Stomach (tissue), 9 donors: ENCODE measurements around the gene SLC3A2. TPM values are rescaled to one million over a fixed set of nuclear protein-coding genes. Genes with fewer than 3 reads are reported as not detected.

Source experiments
- DNase-seq, 2 donors: peaks; one replicate each; pipeline versions ENCODE4 v3.0.0 to v3.0.0-alpha.2; 2013 to 2019
- H3K27ac ChIP-seq, 5 donors: fragments of 200-600 bp in 4 of 5; sonication (generic) in 4 of 5; one replicate each; pipeline ENCODE4 v1.5.1; 2013 to 2019; ENCODE audit warnings: mild to moderate bottlenecking in 1 of 5, moderate library complexity in 1 of 5
- H3K27me3 ChIP-seq, 3 donors: fragments of 200-600 bp; sonication (generic); one replicate each; pipeline ENCODE4 v1.5.1; 2017 to 2019; ENCODE audit warnings: mixed run types in 1 of 3
- H3K36me3 ChIP-seq, 4 donors: fragments of 200-600 bp; sonication (generic); 1 replicate in 3 of 4; 2 replicates in 1 of 4; pipeline ENCODE4 v1.5.1; 2016 to 2019
- H3K4me1 ChIP-seq, 4 donors: fragments of 200-600 bp; sonication (generic); one replicate each; pipeline ENCODE4 v1.5.1; 2016 to 2019
- H3K4me3 ChIP-seq, 4 donors: fragments of 200-600 bp; sonication (generic) in 3 of 4; one replicate each; pipeline ENCODE4 v1.5.1; 2016 to 2019; ENCODE audit warnings: mild to moderate bottlenecking in 1 of 4
- H3K9me3 ChIP-seq, 4 donors: fragments of 200-600 bp; sonication (generic); one replicate each; pipeline ENCODE4 v1.5.1; 2016 to 2019
- CTCF ChIP-seq, 7 experiments: fragments of 450-650 bp in 4 of 7; fragments of 200-600 bp in 3 of 7; sonication (generic) in 3 of 7; IDR thresholded peaks; one replicate each; pipeline ENCODE4 v1.5.1; 2016 to 2019; ENCODE audit warnings: antibody characterized with exemption in 7 of 7, control low read depth in 2 of 7, mild to moderate bottlenecking in 1 of 7
- EP300 ChIP-seq: sonication (generic); formaldehyde crosslinking; IDR thresholded peaks from one replicate; pipeline ENCODE4 v1.6.1; 2017; ENCODE audit warnings: antibody characterized with exemption
- POLR2A ChIP-seq, 4 donors: fragments of 450-650 bp; IDR thresholded peaks; one replicate each; pipeline ENCODE4 v1.6.1; 2016; ENCODE audit warnings: antibody characterized with exemption in 4 of 4, control low read depth in 2 of 4, mild to moderate bottlenecking in 1 of 4, moderate library complexity in 1 of 4
- POLR2AphosphoS5 ChIP-seq, 3 donors: sonication (generic); formaldehyde crosslinking; IDR thresholded peaks; one replicate each; pipeline ENCODE4 v1.6.1; 2016; ENCODE audit warnings: antibody characterized with exemption in 3 of 3
- WGBS, 5 donors: extraction: QIAGEN DNeasy Blood & Tissue Kit in 3 of 5; methylation state at CpG; one replicate each; pipeline versions ENCODE4 v1.1.5 to v1.1.7; 2013 to 2018; 5-methylcytosine and 5-hydroxymethylcytosine counted together
- intact Hi-C: fragments of 100-400 bp; cut with DNase I; formaldehyde crosslinking; loops from one replicate; pipeline ENCODE4 v1.15.1; 2023; ENCODE audit warnings: low total_unique reads
- polyA plus RNA-seq, 3 donors: library from polyadenylated mRNA; stranded (reverse); fragments of 200-250 nt; gene quantifications; one replicate each; pipeline ENCODE4 v1.2.3, GENCODE V29; 2013
- total RNA-seq, 5 donors: library from RNA; depleted of rRNA; stranded (reverse); fragments of >200 nt; gene quantifications; one replicate each; pipeline versions ENCODE4 v1.1.0 to v1.2.3, GENCODE V29; 2014 to 2016
- donor health status: healthy with polysubstance abuse.
- donor health status: Bipolar disorder and iron deficiency.
- donor health status: healthy.

SLC3A2 gene
- total and polyA plus RNA-seq, 8 donors, result 36.0 to 255 (median 127) TPM

GRCh38 chr11:62874851-62875250 lies 5.8 kb upstream of the SLC3A2 start:
- no peak for DNase-seq
- peaks cover 13 to 44% (median 30%) of the 10 kb centered on the region in 4 donors for H3K4me1 ChIP-seq
- 96 to 98% (median 98%) methylated on average over 7 of the region's 7 CpGs for WGBS, 5 donors
- H3K27ac ChIP-seq, result no peak overlapping the region
- no peaks in the 10 kb centered on the region for H3K27me3 ChIP-seq
- H3K36me3 ChIP-seq, result no peaks in the 10 kb centered on the region
- no peaks in the 10 kb centered on the region for H3K9me3 ChIP-seq
- no peak overlapping the region for H3K4me3 ChIP-seq
- intact Hi-C loops, result no loop called here
- TF ChIP-seq POLR2A (IDR thresholded peaks at IDR 0.05) (no peak), CTCF (IDR thresholded peaks at IDR 0.05) (no peak), EP300 (no peak), POLR2AphosphoS5 (IDR thresholded peaks at IDR 0.05) (no peak)

GRCh38 chr11:62875698-62876478 lies 4.8 kb upstream of the SLC3A2 start:
- intact Hi-C loops, result no loop called here

GRCh38 chr11:62876712-62877111 lies 4.0 kb upstream of the SLC3A2 start:
- Histone ChIP-seq H3K27ac (peak overlapping the region; percentile 20 to 44 (median 35)), H3K36me3 (no peaks in the 10 kb centered on the region), H3K9me3 (no peaks in the 10 kb centered on the region), H3K4me1 (peaks cover 24 to 52% (median 37%) of the 10 kb centered on the region in 4 donors), H3K27me3 (no peaks in the 10 kb centered on the region), H3K4me3 (no peak overlapping the region)
- TF ChIP-seq EP300 (no peak), POLR2A (IDR thresholded peaks at IDR 0.05) (no peak), POLR2AphosphoS5 (IDR thresholded peaks at IDR 0.05) (no peak), CTCF (IDR thresholded peaks at IDR 0.05) (no peak)
- intact Hi-C loops, result no loop called here
- WGBS, 5 donors, result 37 to 75% (median 66%) methylated on average over 6 of the region's 6 CpGs
- no peak for DNase-seq

More at GRCh38 chr11:62875698-62876478, 4.8 kb upstream of the SLC3A2 start:
- Histone ChIP-seq H3K36me3 (no peaks in the 10 kb centered on the region), H3K27ac (peak overlapping the region in 4 of 5 donors; percentile 7 to 44 (median 20)), H3K4me1 (peaks cover 23 to 51% (median 37%) of the 10 kb centered on the region in 4 donors), H3K27me3 (no peaks in the 10 kb centered on the region), H3K9me3 (no peaks in the 10 kb centered on the region), H3K4me3 (no peak overlapping the region)
- no peak for TF ChIP-seq POLR2A (IDR thresholded peaks at IDR 0.05)
- no peak for TF ChIP-seq CTCF (IDR thresholded peaks at IDR 0.05)
- TF ChIP-seq POLR2AphosphoS5 (IDR thresholded peaks at IDR 0.05), result peak in 1 of 3 donors; percentile 39
- TF ChIP-seq EP300, result no peak
- DNase-seq, result peak; percentile 26 to 63
- 53 to 68% (median 56%) methylated on average over 7 of the region's 7 CpGs for WGBS, 5 donors

GRCh38 chr11:62879235-62879978 lies 1.3 kb upstream of the SLC3A2 start:
- TF ChIP-seq EP300 (no peak), POLR2AphosphoS5 (IDR thresholded peaks at IDR 0.05) (peak in 2 of 3 donors; percentile 31 to 49)
- Histone ChIP-seq H3K27me3 (no peaks in the 10 kb centered on the region), H3K4me1 (peaks cover 50 to 79% (median 61%) of the 10 kb centered on the region in 4 donors), H3K9me3 (no peaks in the 10 kb centered on the region), H3K4me3 (peak overlapping the region; percentile 79 to 96 (median 91)), H3K27ac (peak overlapping the region; percentile 70 to 100 (median 99)), H3K36me3 (peaks cover 12 to 23% (median 19%) of the 10 kb centered on the region in 4 donors)
- 45 to 55% (median 49%) methylated on average over 7 of the region's 7 CpGs for WGBS, 5 donors
- intact Hi-C loops, result no loop called here
- DNase-seq, result peak; percentile 36 to 38
